Measurements from ENCODE around the gene ATAD3A.

ATAD3A gene

GRCh38 chr1:1569341-1569740 lies 57.4 kb downstream of the ATAD3A start:
- H3K27me3 ChIP-seq (ENCODE audit: insufficient read depth, poor library complexity, severe bottlenecking), result no peaks in the 10 kb centered on the region
- no peak for DNase-seq (ENCODE audit: low read depth in 1 of 2, low spot score in 1 of 2)
- no peak overlapping the region for H3K27ac ChIP-seq (replicated peaks)
- TF ChIP-seq SPI1 (IDR thresholded peaks at IDR 0.05; ENCODE audit: borderline replicate concordance, low read depth), result no peak
- no peak for TF ChIP-seq POLR2AphosphoS5 (IDR thresholded peaks at IDR 0.05; ENCODE audit: low read depth)
- no peak for TF ChIP-seq GABPA (IDR thresholded peaks at IDR 0.05; ENCODE audit: low read depth)
- no peak for TF ChIP-seq CTCF (IDR thresholded peaks at IDR 0.05; ENCODE audit: insufficient read depth, low read length)
- no peak for TF ChIP-seq REST (IDR thresholded peaks at IDR 0.05; ENCODE audit: insufficient replicate concordance, low read depth)
- no peak overlapping the region for H3K4me3 ChIP-seq (replicated peaks; ENCODE audit: insufficient read depth, low read length)

GRCh38 chr1:1573843-1574720 lies 62.1 kb downstream of the ATAD3A start:
- peak in 1 of 2 experiments; percentile 72 for DNase-seq (ENCODE audit: low read depth in 1 of 2, low spot score in 1 of 2)
- TF ChIP-seq SPI1 (IDR thresholded peaks at IDR 0.05; ENCODE audit: borderline replicate concordance, low read depth), result peak; percentile 58; the same call in 1 of the 2 replicates
- no peak for TF ChIP-seq CTCF (IDR thresholded peaks at IDR 0.05; ENCODE audit: insufficient read depth, low read length)
- peak; percentile 32 for TF ChIP-seq REST (IDR thresholded peaks at IDR 0.05; ENCODE audit: insufficient replicate concordance, low read depth)
- TF ChIP-seq GABPA (IDR thresholded peaks at IDR 0.05; ENCODE audit: low read depth), result no peak
- 0 out of 2 replicates have a peak, but pooled peaks have one; percentile 12 for TF ChIP-seq POLR2AphosphoS5 (IDR thresholded peaks at IDR 0.05; ENCODE audit: low read depth)
- H3K4me3 ChIP-seq (replicated peaks; ENCODE audit: insufficient read depth, low read length), result peak overlapping the region; percentile 94
- no peaks in the 10 kb centered on the region for H3K27me3 ChIP-seq (ENCODE audit: insufficient read depth, poor library complexity, severe bottlenecking)
- peak overlapping the region; percentile 97 for H3K27ac ChIP-seq (replicated peaks)

GRCh38 chr1:1574721-1575537 lies 63.0 kb downstream of the ATAD3A start, which contains the start of gene SSU72:
Gene SSU72 (minus strand): TSS chr1:1574863. CDS start chr1:1574557, 306 bp downstream.
- Histone ChIP-seq H3K4me3 (replicated peaks; ENCODE audit: insufficient read depth, low read length) (peak within 1 kb of the TSS; percentile 94), H3K27ac (replicated peaks) (peak within 1 kb of the TSS; percentile 97), H3K27me3 (ENCODE audit: insufficient read depth, poor library complexity, severe bottlenecking) (no peaks in the 10 kb centered on the region)
- peak; percentile 91 to 92 for DNase-seq (ENCODE audit: low read depth in 1 of 2, low spot score in 1 of 2)
- TF ChIP-seq SPI1 (IDR thresholded peaks at IDR 0.05; ENCODE audit: borderline replicate concordance, low read depth) (no peak), GABPA (IDR thresholded peaks at IDR 0.05; ENCODE audit: low read depth) (0 out of 2 replicates have a peak, but pooled peaks have one; percentile 24), REST (IDR thresholded peaks at IDR 0.05; ENCODE audit: insufficient replicate concordance, low read depth) (no peak), POLR2AphosphoS5 (IDR thresholded peaks at IDR 0.05; ENCODE audit: low read depth) (peak; percentile 89), CTCF (IDR thresholded peaks at IDR 0.05; ENCODE audit: insufficient read depth, low read length) (no peak)
